ENCODE data around the gene RSRC2.
"Not testable (repeated sequence)": the region's sequence is repeated elsewhere in the genome, so short reads cannot be mapped to it uniquely, and the experiment has no call there.

The RSRC2 gene

GRCh38 chr12:122517877-122518276, 8.9 kb downstream of the RSRC2 start:
- no peak for DNase-seq

DNA sequence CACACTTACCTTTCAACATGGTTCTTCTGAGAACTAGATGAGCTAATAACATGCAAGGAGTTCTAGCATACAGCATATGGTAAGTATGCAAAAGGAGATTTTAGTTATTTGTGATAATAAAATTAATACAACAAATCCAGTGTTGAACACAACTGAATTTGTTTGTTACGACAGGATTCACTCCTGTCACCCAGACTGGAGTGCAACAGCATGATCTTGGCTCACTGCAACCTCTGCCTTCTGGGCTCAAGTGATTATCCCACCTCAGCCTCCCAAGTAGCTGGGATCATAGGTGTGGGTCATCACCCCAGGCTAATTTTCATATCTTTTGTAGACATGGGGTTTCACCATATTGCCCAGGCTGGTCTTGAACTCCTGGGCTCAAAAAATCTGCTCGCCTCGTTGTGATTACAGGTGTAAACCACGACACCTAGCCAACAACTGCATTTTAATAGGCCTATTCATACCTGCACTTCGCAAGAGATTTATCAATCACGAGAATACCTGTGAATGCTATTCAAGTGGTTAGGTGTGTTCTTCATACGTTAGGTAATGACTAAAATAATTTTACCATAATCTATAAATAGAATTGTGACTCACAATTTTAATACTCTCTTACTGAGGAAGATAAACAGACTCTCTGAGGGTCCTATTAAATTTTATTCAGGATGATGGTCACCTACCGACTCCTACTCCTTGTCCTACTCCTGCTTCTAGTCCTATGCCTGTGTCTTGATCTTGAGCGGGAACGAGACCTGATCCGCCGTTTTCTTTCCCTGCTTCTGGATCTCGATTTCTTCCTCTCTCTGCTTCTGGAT, 10.0 kb downstream of the RSRC2 start:
- DNase-seq, result no peak

GRCh38 chr12:122515275-122515674, 11.5 kb downstream of the RSRC2 start:
- DNase-seq, result no peak

DNA sequence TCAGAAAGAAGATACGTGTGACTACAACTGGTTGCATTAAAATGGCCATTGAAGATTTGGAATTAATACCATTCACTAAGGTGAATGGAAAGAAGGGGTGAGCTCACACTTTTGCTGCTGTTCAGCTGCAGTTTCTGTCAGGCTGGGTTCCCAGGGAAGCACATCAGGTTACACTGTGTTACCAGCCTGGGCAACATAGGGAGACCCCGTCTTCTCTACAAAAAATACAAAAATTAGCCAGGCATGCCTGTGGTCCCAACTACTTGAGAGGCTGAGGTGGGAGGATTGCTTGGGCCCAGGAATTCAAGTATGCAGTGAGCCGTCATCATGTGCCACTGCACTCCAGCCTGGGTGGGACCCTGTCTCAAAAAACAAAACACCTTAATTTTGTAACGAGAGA, 13.1 kb downstream of the RSRC2 start:
- no peak for DNase-seq

GRCh38 chr12:122513028-122513427, 13.7 kb downstream of the RSRC2 start:
- DNase-seq, result not testable (repeated sequence)

DNA sequence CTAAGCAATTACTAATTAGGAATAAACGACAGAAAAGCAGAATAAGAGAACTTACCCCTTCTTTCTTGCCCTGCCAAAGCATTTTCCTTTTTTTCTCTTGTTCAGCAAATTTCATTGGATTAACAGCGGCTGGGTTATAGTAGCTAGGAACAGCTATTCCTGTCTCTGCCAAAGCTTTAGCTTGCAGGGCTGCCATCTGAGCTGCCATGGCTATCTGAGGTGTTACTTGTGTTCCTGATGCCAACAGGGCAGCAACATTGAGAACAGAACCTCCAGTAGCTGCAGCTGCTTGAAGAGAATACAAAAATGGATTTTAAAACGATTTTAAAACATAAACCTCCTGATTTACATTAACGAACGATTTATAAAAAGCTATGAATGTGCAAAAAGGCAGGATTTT, 18.6 kb downstream of the RSRC2 start:
- no peak for DNase-seq

GRCh38 chr12:122506393-122506938, 20.3 kb downstream of the RSRC2 start:
- no peak for DNase-seq

- DNase-seq, result no peak
Observed at GRCh38 chr12:122505419-122506051, 21.2 kb downstream of the RSRC2 start.

- DNase-seq, result no peak
Observed at GRCh38 chr12:122503783-122504590, 22.7 kb downstream of the RSRC2 start.

DNA sequence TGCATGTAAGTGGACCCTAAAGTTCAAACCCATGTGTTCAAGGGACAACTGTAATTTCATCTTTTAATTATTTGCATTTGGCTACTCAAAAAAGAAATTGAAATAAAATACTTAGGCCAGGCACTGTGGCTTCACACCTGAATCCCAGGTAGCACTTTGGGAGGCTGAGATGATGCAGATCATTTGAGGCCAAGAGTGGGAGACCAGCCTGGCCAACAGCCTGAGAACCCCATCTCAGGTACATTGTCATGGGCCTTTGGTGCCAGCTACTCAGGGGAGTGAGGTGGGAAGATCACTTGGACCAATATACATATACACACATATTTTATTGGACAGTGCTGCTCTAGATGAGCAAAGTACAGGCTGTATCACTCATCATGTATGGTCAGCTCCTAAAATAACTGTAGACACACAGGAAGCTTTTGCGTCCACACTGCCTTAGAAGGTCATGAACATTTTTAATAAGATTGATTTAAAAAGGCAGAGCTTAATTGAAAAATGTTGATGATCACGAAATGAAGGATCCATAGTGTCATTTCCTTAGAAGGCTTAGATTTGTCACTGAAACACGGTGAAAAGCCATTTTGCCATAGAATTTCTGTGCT, 23.5 kb downstream of the RSRC2 start:
- no peak for DNase-seq

GRCh38 chr12:122501489-122501989, 25.2 kb downstream of the RSRC2 start:
- no peak for DNase-seq

DNA sequence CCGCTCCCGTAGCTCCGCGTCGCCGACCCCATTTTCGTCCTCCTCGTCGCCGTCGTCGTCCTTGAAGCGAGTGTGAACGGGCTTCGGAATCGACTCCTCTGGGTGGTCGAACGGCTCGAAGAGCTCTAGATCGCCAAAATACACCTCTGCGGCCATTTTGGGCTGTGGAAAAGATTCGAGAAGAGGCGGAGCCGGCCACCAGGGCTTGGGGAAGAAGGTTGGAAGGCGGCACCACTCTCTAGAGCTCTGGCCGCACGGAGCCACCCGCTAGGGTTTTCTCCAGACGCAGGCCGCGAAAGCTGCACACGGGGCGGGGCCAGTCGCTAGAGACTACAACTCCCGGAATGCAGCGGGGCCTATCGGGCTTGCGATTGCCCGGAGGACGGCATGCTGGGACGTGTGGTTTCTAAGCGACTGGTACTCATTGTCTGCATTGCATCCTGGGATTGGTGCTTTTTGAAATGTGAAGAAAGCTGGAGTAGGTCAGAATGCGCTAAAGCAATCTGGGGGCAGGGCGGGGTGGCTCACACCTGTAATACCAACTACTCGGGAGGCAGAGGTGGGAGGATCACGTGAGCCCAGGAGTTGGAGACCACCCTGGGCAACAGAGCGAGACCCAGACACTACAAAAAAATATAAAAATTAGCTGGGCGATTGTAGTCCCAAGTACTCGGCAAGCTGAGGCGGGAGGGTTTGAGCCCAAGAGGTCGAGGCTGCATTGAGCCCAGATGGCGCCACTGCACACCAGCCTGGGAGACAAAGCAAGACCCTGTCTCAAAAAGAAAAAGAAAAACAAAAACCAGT, 25.8 kb downstream of the RSRC2 start, which contains the start of gene ZCCHC8:
Gene ZCCHC8 (minus strand): TSS at position 248 of the 804 bp plus-strand sequence. CDS start 92 bp downstream, at position 156.
- DNase-seq, result peak; percentile 98

- DNase-seq, result peak; percentile 43
Observed at GRCh38 chr12:122499991-122500684, 26.6 kb downstream of the RSRC2 start.

DNA sequence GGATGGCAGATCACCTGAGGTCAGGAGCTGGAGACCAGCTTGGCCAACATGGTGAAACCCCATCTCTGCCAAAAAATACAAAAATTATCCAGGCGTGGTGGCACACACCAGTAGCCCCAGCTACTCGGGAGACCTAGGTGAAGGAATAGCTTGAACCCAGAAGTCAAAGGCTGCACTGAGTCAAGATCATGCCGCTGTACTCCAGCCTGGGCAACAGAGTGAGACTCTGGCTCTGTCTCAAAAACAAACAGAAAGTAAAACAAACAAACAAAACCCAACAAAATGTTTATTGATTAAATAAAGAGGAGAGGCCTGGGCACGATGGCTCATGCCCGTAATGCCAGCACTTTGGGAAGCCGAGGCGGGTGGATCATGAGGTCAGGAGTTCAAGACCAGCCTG, 31.5 kb downstream of the RSRC2 start:
- DNase-seq, result no peak

GRCh38 chr12:122493222-122493621, 33.5 kb downstream of the RSRC2 start:
- not testable (repeated sequence) for DNase-seq

GRCh38 chr12:122491991-122492390, 34.7 kb downstream of the RSRC2 start:
- DNase-seq, result no peak

DNA sequence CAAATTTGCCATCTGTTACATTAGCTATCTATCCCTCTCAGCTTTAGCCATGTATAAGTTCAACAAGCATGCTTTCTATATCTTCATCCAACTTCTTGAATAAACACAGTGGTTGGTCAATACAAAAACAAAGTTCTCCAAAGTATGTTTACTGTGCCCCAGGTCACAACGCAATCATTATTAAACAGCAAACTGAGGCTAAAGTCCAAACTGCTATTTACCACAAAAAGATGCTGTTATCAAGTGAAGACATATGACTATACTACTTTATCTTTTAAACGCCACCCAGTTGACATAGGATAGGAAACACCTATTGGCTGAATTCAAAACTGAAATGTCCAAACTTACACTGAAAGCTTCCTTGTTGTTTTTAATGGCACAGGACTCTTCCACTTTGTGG, 37.7 kb downstream of the RSRC2 start:
- no peak for DNase-seq

GRCh38 chr12:122487807-122488206, 38.9 kb downstream of the RSRC2 start:
- DNase-seq, result not testable (repeated sequence)

GRCh38 chr12:122486805-122487426, 39.8 kb downstream of the RSRC2 start:
- DNase-seq, result no peak

DNA sequence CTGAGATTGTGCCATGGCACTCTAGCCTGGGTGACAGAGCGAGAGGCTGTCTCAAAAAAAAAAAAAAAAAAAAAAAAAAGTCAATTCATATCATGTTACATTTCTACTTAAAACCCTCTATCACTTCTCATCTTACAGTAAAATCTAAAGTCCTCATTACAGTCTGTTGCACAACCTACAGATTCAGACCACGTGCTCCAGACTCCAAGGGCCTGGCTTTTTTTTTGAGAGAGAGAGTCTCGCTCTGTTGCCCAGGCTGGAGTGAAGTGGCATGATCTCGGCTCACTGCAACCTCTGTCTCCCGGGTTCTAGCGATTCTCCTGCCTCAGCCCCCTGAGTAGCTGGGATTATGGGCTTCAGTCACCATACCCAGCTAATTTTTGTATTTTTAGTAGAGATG, 40.4 kb downstream of the RSRC2 start:
- not testable (repeated sequence) for DNase-seq
